HG03280 (cell line): ENCODE data around the gene LCA5L.
"Not testable (repeated sequence)": the region's sequence is repeated elsewhere in the genome, so short reads cannot be mapped to it uniquely, and the experiment has no call there.

ENCODE experiments used
- ATAC-seq: cut with Tn5 transposase; IDR thresholded peaks from one replicate; pipeline ENCODE4 v1.9.1; 2021; ENCODE audit warnings: mild to moderate bottlenecking, moderate library complexity; ENCODE audit not compliant: unreplicated experiment

LCA5L gene

GRCh38 chr21:39388811-39389155 is 56.8 kb downstream of the LCA5L start:
- ATAC-seq: no peak

- ATAC-seq: peak; percentile 76
Observed at GRCh38 chr21:39388038-39388810, 57.4 kb downstream of the LCA5L start.

- ATAC-seq: peak; percentile 47
Observed at GRCh38 chr21:39387461-39388037, 58.0 kb downstream of the LCA5L start.

- no peak for ATAC-seq
Observed at GRCh38 chr21:39386899-39387298, 58.7 kb downstream of the LCA5L start.

GRCh38 chr21:39386194-39386593 is 59.4 kb downstream of the LCA5L start:
- no peak for ATAC-seq

- ATAC-seq: no peak
Observed at GRCh38 chr21:39385299-39386145, 60.1 kb downstream of the LCA5L start.

- no peak for ATAC-seq
Observed at GRCh38 chr21:39384674-39385298, 60.8 kb downstream of the LCA5L start.

- ATAC-seq: not testable (repeated sequence)
Observed at GRCh38 chr21:39382096-39382495, 63.5 kb downstream of the LCA5L start.

GRCh38 chr21:39381009-39381408 is 64.6 kb downstream of the LCA5L start:
- no peak for ATAC-seq

GRCh38 chr21:39379986-39380891 is 65.3 kb downstream of the LCA5L start:
- peak; percentile 91 for ATAC-seq

- no peak for ATAC-seq
Observed at GRCh38 chr21:39377444-39378050, 68.0 kb downstream of the LCA5L start.

- no peak for ATAC-seq
Observed at GRCh38 chr21:39375446-39375845, 70.1 kb downstream of the LCA5L start.

GRCh38 chr21:39374046-39374445 is 71.5 kb downstream of the LCA5L start:
- no peak for ATAC-seq

GRCh38 chr21:39373634-39374033 is 71.9 kb downstream of the LCA5L start:
- no peak for ATAC-seq

GRCh38 chr21:39369896-39370288 is 75.7 kb downstream of the LCA5L start:
- ATAC-seq: not testable (repeated sequence)

- ATAC-seq: no peak
Observed at GRCh38 chr21:39367783-39368182, 77.8 kb downstream of the LCA5L start.

- no peak for ATAC-seq
Observed at GRCh38 chr21:39366563-39366962, 79.0 kb downstream of the LCA5L start.

- no peak for ATAC-seq
Observed at GRCh38 chr21:39364949-39365348, 80.6 kb downstream of the LCA5L start.

- no peak for ATAC-seq
Observed at GRCh38 chr21:39363607-39364555, 81.7 kb downstream of the LCA5L start.
